Calu3 (cell line): Measurements from ENCODE around the gene XRCC5. TPM values are rescaled to one million over a fixed set of nuclear protein-coding genes. Genes with fewer than 3 reads are reported as not detected.

Source experiments
- BruUV-seq: library from RNA; stranded (reverse); fragments of 400-500 nt; replicated peaks from 2 replicates; lab custom pipeline; 2021; lab: Mats Ljungman, UMichigan
- CTCF ChIA-PET: fragments of 300-600 bp; sonication (Branson Sonifier 250); formaldehyde crosslinking; loops from one replicate; lab custom pipeline; 2022; ENCODE audit warnings: antibody characterized with exemption; lab: Charles Lee
- DNase-seq: peaks from one replicate; pipeline ENCODE4 v3.0.0; 2022
- H3K27ac Mint-ChIP-seq: one replicate; pipeline ENCODE4 v1.8.0; 2022; ENCODE audit warnings: mixed read lengths; ENCODE audit not compliant: unreplicated experiment
- H3K27me3 Mint-ChIP-seq: one replicate; pipeline ENCODE4 v1.8.0; 2022; ENCODE audit warnings: mixed read lengths; ENCODE audit not compliant: unreplicated experiment
- H3K36me3 Mint-ChIP-seq: one replicate; pipeline ENCODE4 v1.8.0; 2022; ENCODE audit warnings: mild to moderate bottlenecking, moderate library complexity, mixed read lengths; ENCODE audit not compliant: insufficient read depth, unreplicated experiment
- H3K4me1 Mint-ChIP-seq: one replicate; pipeline ENCODE4 v1.8.0; 2022; ENCODE audit warnings: mild to moderate bottlenecking, low read depth, mixed read lengths; ENCODE audit not compliant: unreplicated experiment
- H3K4me3 Mint-ChIP-seq: one replicate; pipeline ENCODE4 v1.8.0; 2022; ENCODE audit warnings: mild to moderate bottlenecking, low read depth, moderate library complexity, mixed read lengths; ENCODE audit not compliant: unreplicated experiment
- H3K9me3 Mint-ChIP-seq: one replicate; pipeline ENCODE4 v1.8.0; 2022; ENCODE audit warnings: low read depth, mixed read lengths; ENCODE audit not compliant: unreplicated experiment
- CTCF ChIP-seq: fragments of 200-600 bp; IDR thresholded peaks from one replicate; pipeline ENCODE4 v1.8.0; 2022; ENCODE audit warnings: antibody characterized with exemption; ENCODE audit not compliant: unreplicated experiment
- intact Hi-C: fragments of 100-400 bp; cut with micrococcal nuclease; formaldehyde crosslinking; loops from one replicate; pipeline ENCODE4 v1.10.0; 2022; ENCODE audit not compliant: unreplicated experiment
- total RNA-seq: library from RNA; stranded (reverse); gene quantifications from 2 replicates; pipeline ENCODE4 v1.2.3, GENCODE V29; 2022

XRCC5 gene
- total RNA-seq, 1 experiment from 2014 or later = 313 TPM

- intact Hi-C loops = no loop called here
- TF ChIP-seq CTCF = no peak
- Mint-ChIP-seq H3K4me3 (no peak overlapping the region), H3K4me1 (peaks cover 28% of the 10 kb centered on the region), H3K9me3 (no peaks in the 10 kb centered on the region), H3K27ac (peak overlapping the region; percentile 85), H3K27me3 (no peaks in the 10 kb centered on the region), H3K36me3 (peaks cover 40% of the 10 kb centered on the region)
- no peak for DNase-seq
- BruUV-seq = no TSS peak
- CTCF ChIA-PET = no interaction called here
Measured at GRCh38 chr2:216073773-216074172, 35.4 kb upstream of the XRCC5 start.

- CTCF ChIA-PET = interaction anchor here (1.0 kb wide), 1 partner anchor 14 kb away, joined by 7 read pairs; no protein-coding TSS in a partner anchor
- H3K27ac Mint-ChIP-seq = peak overlapping the region; percentile 85
- peaks cover 38% of the 10 kb centered on the region for H3K36me3 Mint-ChIP-seq
- intact Hi-C loops = no loop called here
- BruUV-seq = no TSS peak
- peaks cover 28% of the 10 kb centered on the region for H3K4me1 Mint-ChIP-seq
- TF ChIP-seq CTCF = no peak
- H3K9me3 Mint-ChIP-seq = no peaks in the 10 kb centered on the region
- H3K27me3 Mint-ChIP-seq = no peaks in the 10 kb centered on the region
- H3K4me3 Mint-ChIP-seq = no peak overlapping the region
- DNase-seq = no peak
Measured at GRCh38 chr2:216074380-216074779, 34.8 kb upstream of the XRCC5 start.

DNA sequence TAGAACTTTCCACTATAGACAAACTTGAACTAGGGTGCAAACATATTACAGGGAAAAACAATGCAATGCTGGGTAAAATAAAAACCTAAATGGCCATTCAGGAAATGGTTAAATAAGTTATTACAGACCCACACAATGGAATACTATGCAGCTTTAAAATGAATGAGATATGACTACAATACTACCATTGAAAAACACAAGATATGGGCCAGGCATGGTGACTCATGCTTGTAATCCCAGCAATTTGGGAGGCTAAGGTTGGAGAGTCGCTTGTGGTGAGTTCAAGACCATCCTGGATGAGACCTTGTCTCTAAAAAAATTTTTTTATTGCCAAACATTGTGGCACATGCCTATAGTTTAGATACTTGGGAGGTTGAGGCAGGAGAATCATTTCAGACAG lies 34.4 kb upstream of the XRCC5 start:
- H3K27me3 Mint-ChIP-seq = no peaks in the 10 kb centered on the region
- H3K36me3 Mint-ChIP-seq = peaks cover 41% of the 10 kb centered on the region
- intact Hi-C loops = no loop called here
- no peak overlapping the region for H3K4me3 Mint-ChIP-seq
- BruUV-seq = no TSS peak
- H3K27ac Mint-ChIP-seq = peak overlapping the region; percentile 85
- no peak for TF ChIP-seq CTCF
- no peaks in the 10 kb centered on the region for H3K9me3 Mint-ChIP-seq
- CTCF ChIA-PET = interaction anchor here (1.0 to 1.4 kb wide), 2 partner anchors 10 to 14 kb away, joined by 3 to 7 read pairs; no protein-coding TSS in a partner anchor
- DNase-seq = no peak
- H3K4me1 Mint-ChIP-seq = peaks cover 28% of the 10 kb centered on the region

- no peak for DNase-seq
- Mint-ChIP-seq H3K27ac (peak overlapping the region; percentile 85), H3K9me3 (no peaks in the 10 kb centered on the region), H3K4me1 (peaks cover 28% of the 10 kb centered on the region), H3K4me3 (peak overlapping the region; percentile 53), H3K36me3 (peaks cover 51% of the 10 kb centered on the region), H3K27me3 (no peaks in the 10 kb centered on the region)
- CTCF ChIA-PET = interaction anchor here (1.4 kb wide), 1 partner anchor 11 kb away, joined by 3 read pairs; no protein-coding TSS in a partner anchor
- TF ChIP-seq CTCF = no peak
- intact Hi-C loops = no loop called here
- no TSS peak for BruUV-seq
Measured at GRCh38 chr2:216075510-216076485, 33.4 kb upstream of the XRCC5 start.
